NCI-H1417 treated with DMSO at 0.1 percent for 48 hours (cell line): ENCODE data around the gene COPS4.
A peak's percentile ranks its signal among the peaks of the same experiment; 100 is the strongest.
"Not testable (repeated sequence)": the region's sequence is repeated elsewhere in the genome, so short reads cannot be mapped to it uniquely, and the experiment has no call there.

ENCODE experiments used
- DNase-seq: peaks from one replicate; lab custom pipeline; 2025; lab: John Stamatoyannopoulos, UW

The COPS4 gene

GRCh38 chr4:83024233-83024632 lies 10.8 kb upstream of the COPS4 start:
- no peak for DNase-seq

- DNase-seq: no peak
Observed at GRCh38 chr4:83025563-83025962, 9.4 kb upstream of the COPS4 start.

- DNase-seq: no peak
Observed at GRCh38 chr4:83028976-83029375, 6.0 kb upstream of the COPS4 start.

- DNase-seq: no peak
Observed at GRCh38 chr4:83029688-83030087, 5.3 kb upstream of the COPS4 start.

- no peak for DNase-seq
Observed at GRCh38 chr4:83036991-83037665, 2.1 kb downstream of the COPS4 start.

GRCh38 chr4:83040269-83040668 lies 5.3 kb downstream of the COPS4 start:
- no peak for DNase-seq

GRCh38 chr4:83043157-83043556 lies 8.2 kb downstream of the COPS4 start:
- DNase-seq: not testable (repeated sequence)

GRCh38 chr4:83043801-83044407 lies 8.9 kb downstream of the COPS4 start:
- no peak for DNase-seq

- DNase-seq: no peak
Observed at GRCh38 chr4:83046693-83047473, 11.9 kb downstream of the COPS4 start.

- DNase-seq: not testable (repeated sequence)
Observed at GRCh38 chr4:83048781-83049180, 13.8 kb downstream of the COPS4 start.

GRCh38 chr4:83054928-83055327 lies 19.9 kb downstream of the COPS4 start:
- no peak for DNase-seq

GRCh38 chr4:83062739-83063138 lies 27.8 kb downstream of the COPS4 start:
- DNase-seq: no peak

- DNase-seq: no peak
Observed at GRCh38 chr4:83065266-83065665, 30.3 kb downstream of the COPS4 start.

GRCh38 chr4:83067058-83067639 lies 32.2 kb downstream of the COPS4 start:
- DNase-seq: no peak

- DNase-seq: no peak
Observed at GRCh38 chr4:83071116-83071515, 36.1 kb downstream of the COPS4 start.

- DNase-seq: peak; percentile 5
Observed at GRCh38 chr4:83074086-83074704, 39.2 kb downstream of the COPS4 start.

- DNase-seq: not testable (repeated sequence)
Observed at GRCh38 chr4:83074783-83075182, 39.8 kb downstream of the COPS4 start.

- no peak for DNase-seq
Observed at GRCh38 chr4:83075311-83076095, 40.5 kb downstream of the COPS4 start.

- DNase-seq: no peak
Observed at GRCh38 chr4:83080561-83080960, 45.6 kb downstream of the COPS4 start.

GRCh38 chr4:83082777-83083176 lies 47.8 kb downstream of the COPS4 start:
- DNase-seq: no peak

GRCh38 chr4:83083925-83084475 lies 49.0 kb downstream of the COPS4 start:
- no peak for DNase-seq
